ENCODE measurements around the gene CACNG8. TPM values are rescaled to one million over a fixed set of nuclear protein-coding genes. Genes with fewer than 3 reads are reported as not detected.
"Not testable (repeated sequence)": the region's sequence is repeated elsewhere in the genome, so short reads cannot be mapped to it uniquely, and the experiment has no call there.

CACNG8 gene
- polyA plus RNA-seq, 1 of the 3 experiments (the other 2 are of a cell fraction) = 1.3 TPM

GRCh38 chr19:54035215-54036178 lies 72.8 kb downstream of the CACNG8 start (continued):
- no peak for TF ChIP-seq GATA2 (CRISPR knock-in tag; IDR thresholded peaks at IDR 0.05)
- TF ChIP-seq, protein P1, sequence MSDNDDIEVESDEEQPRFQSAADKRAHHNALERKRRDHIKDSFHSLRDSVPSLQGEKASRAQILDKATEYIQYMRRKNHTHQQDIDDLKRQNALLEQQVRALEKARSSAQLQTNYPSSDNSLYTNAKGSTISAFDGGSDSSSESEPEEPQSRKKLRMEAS (IDR thresholded peaks at IDR 0.05; ENCODE audit: low read depth) = peak; percentile 82
- no peak for TF ChIP-seq NFIC (IDR thresholded peaks at IDR 0.05; ENCODE audit: borderline replicate concordance)
- TF ChIP-seq POLR2AphosphoS5 (IDR thresholded peaks at IDR 0.05; ENCODE audit: low read depth, low read length) = 0 out of 2 replicates have a peak, but pooled peaks have one; percentile 23
- no peak for TF ChIP-seq CHD2 (IDR thresholded peaks at IDR 0.05; ENCODE audit: low read length, partially characterized antibody)
- TF ChIP-seq ELF1 (IDR thresholded peaks at IDR 0.05) = no peak

DNA sequence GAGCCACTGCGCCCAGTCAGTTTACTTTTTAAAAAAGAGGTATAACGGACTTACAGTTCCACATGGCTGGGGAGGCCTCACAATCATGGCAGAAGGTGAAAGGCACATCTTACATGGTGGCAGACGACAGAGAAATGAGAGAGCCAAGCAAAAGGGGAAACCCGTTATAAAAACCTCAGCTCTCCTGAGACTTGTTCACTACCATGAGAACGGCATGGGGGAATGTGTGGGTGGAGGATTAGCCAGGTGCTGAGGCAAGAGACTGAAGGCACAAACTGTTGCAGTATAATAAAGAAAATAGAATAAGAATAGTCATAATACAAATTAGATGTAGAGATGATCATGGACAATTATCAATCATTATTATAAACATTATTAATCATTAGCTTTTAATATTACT lies 73.8 kb downstream of the CACNG8 start:
- whole genome bisulfite sequencing (ENCODE audit: low lambda C conversion rate) = 79% methylated on average over 5 of the region's 5 CpGs
- H3F3A ChIP-seq (replicated peaks; ENCODE audit: insufficient read depth); H3K4me1 ChIP-seq (ENCODE audit: control insufficient read depth in 1 of 2, insufficient read depth in 2 of 2, low read depth in 1 of 2, low read length in 1 of 2); H3K9ac ChIP-seq; H3K4me2 ChIP-seq; H3K9me3 ChIP-seq; H3K4me3 ChIP-seq (ENCODE audit: low read depth in 2 of 2, low read length in 1 of 2); H3K79me2 ChIP-seq (ENCODE audit: insufficient read depth); DNase-seq; H3K27ac ChIP-seq (ENCODE audit: low read depth in 2 of 2, low read length in 1 of 2); H3K9me2 ChIP-seq; H3K36me3 ChIP-seq (replicated peaks in 1 of 2; ENCODE audit: control insufficient read depth in 1 of 2, insufficient read depth in 2 of 2, low read length in 1 of 2); H4K20me1 ChIP-seq (ENCODE audit: insufficient read depth); H2AFZ ChIP-seq (ENCODE audit: low read depth); H3K27me3 ChIP-seq (ENCODE audit: insufficient read depth); POLR2A ChIA-PET: not testable (repeated sequence)
- CTCF ChIA-PET = interaction anchor here (0.9 to 1.0 kb wide), 2 partner anchors 13 to 244 kb away, joined by 3 read pairs; no protein-coding TSS in a partner anchor

Small RNA genes within 50 kb of the gene (small RNA-seq; reads per million reads assigned to genes)
- 0 reads per million in 7 experiments for gene AC012314.20

Other genes starting within 250 kb of the CACNG8 start
- gene NLRP12, start 138.6 kb upstream of the CACNG8 start, polyA plus RNA-seq (2012; rRNA removed) = 0.02 and 0.05 TPM in 2 replicates
- gene MYADM, start 95.1 kb upstream of the CACNG8 start, polyA plus RNA-seq (2012; rRNA removed) = 28.3 and 38.7 TPM in 2 replicates
- 0.08 and 0.26 TPM in 2 replicates for gene PRKCG, start 80.7 kb upstream of the CACNG8 start, polyA plus RNA-seq (2012; rRNA removed)
- gene CACNG7, start 53.7 kb upstream of the CACNG8 start, polyA plus RNA-seq (2012; rRNA removed) = 25.7 and 30.7 TPM in 2 replicates
- 0.96 and 1.2 TPM in 2 replicates for gene CACNG6, start 28.7 kb downstream of the CACNG8 start, polyA plus RNA-seq (2012; rRNA removed)
- gene VSTM1, start 101.0 kb downstream of the CACNG8 start, polyA plus RNA-seq (2012; rRNA removed) = 0.10 and 0.24 TPM in 2 replicates
- not detected in 2 replicates for gene TARM1, start 118.4 kb downstream of the CACNG8 start, polyA plus RNA-seq (2012; rRNA removed)
- 0.97 and 1.2 TPM in 2 replicates for gene OSCAR, start 137.9 kb downstream of the CACNG8 start, polyA plus RNA-seq (2012; rRNA removed)
- gene NDUFA3, start 139.9 kb downstream of the CACNG8 start, polyA plus RNA-seq (2012; rRNA removed) = 71.5 and 87.0 TPM in 2 replicates
- gene TFPT, start 152.7 kb downstream of the CACNG8 start, polyA plus RNA-seq (2012; rRNA removed) = 39.8 and 49.7 TPM in 2 replicates
- 72.2 and 81.0 TPM in 2 replicates for gene PRPF31, start 152.8 kb downstream of the CACNG8 start, polyA plus RNA-seq (2012; rRNA removed)
- gene CNOT3, start 174.8 kb downstream of the CACNG8 start, polyA plus RNA-seq (2012; rRNA removed) = 7.1 and 14.2 TPM in 2 replicates
- gene LENG1, start 196.8 kb downstream of the CACNG8 start, polyA plus RNA-seq (2012; rRNA removed) = 7.7 and 11.4 TPM in 2 replicates
- gene TMC4, start 210.2 kb downstream of the CACNG8 start, polyA plus RNA-seq (2012; rRNA removed) = 2.7 and 2.8 TPM in 2 replicates
- 65.4 and 80.8 TPM in 2 replicates for gene MBOAT7, start 226.6 kb downstream of the CACNG8 start, polyA plus RNA-seq (2012; rRNA removed)
- gene TSEN34, start 228.4 kb downstream of the CACNG8 start, polyA plus RNA-seq (2012; rRNA removed) = 82.1 and 84.1 TPM in 2 replicates
- 3,441 and 3,815 TPM in 2 replicates for gene RPS9, start 237.9 kb downstream of the CACNG8 start, polyA plus RNA-seq (2012; rRNA removed)

All from SK-N-SH (cell line).